Neural progenitor cell (in vitro differentiated cells): ENCODE data around the gene ALDOA. TPM values are rescaled to one million over a fixed set of nuclear protein-coding genes. Genes with fewer than 3 reads are reported as not detected.
A peak's percentile ranks its signal among the peaks of the same experiment; 100 is the strongest.

Experiments used
- DNase-seq: peaks from one replicate; pipeline ENCODE4 v3.0.0-alpha.2; 2016; ENCODE audit warnings: low spot score
- H2AFZ ChIP-seq: fragments of 200-600 bp; sonication (generic); replicated peaks from 2 replicates; pipeline ENCODE4 v1.6.1; 2016; ENCODE audit warnings: antibody characterized with exemption
- H3F3A ChIP-seq: fragments of 200-600 bp; sonication (generic); 2 replicates; pipeline ENCODE4 v1.6.1; 2016; ENCODE audit warnings: antibody characterized with exemption, low read depth
- H3K27ac ChIP-seq: fragments of 200-600 bp; sonication (generic); 2 replicates; pipeline ENCODE4 v1.5.1; 2016; ENCODE audit warnings: mild to moderate bottlenecking
- H3K27me3 ChIP-seq: fragments of 200-600 bp; sonication (generic); 2 replicates; pipeline ENCODE4 v1.6.1; 2016; ENCODE audit warnings: mild to moderate bottlenecking, moderate library complexity
- H3K36me3 ChIP-seq: fragments of 200-600 bp; sonication (generic); 2 replicates; pipeline ENCODE4 v1.5.1; 2016
- H3K4me1 ChIP-seq: fragments of 200-600 bp; sonication (generic); 2 replicates; pipeline ENCODE4 v1.6.1; 2016; ENCODE audit warnings: mixed run types
- H3K4me2 ChIP-seq: fragments of 200-600 bp; sonication (generic); 2 replicates; pipeline ENCODE4 v1.6.1; 2016
- H3K4me3 ChIP-seq: fragments of 200-600 bp; sonication (generic); 2 replicates; pipeline ENCODE4 v1.5.1; 2016
- H3K79me2 ChIP-seq: fragments of 200-600 bp; sonication (generic); 2 replicates; pipeline ENCODE4 v1.6.1; 2016; ENCODE audit warnings: low read depth
- H3K9ac ChIP-seq: fragments of 200-600 bp; sonication (generic); 2 replicates; pipeline ENCODE4 v1.6.1; 2016
- H3K9me3 ChIP-seq: fragments of 200-600 bp; sonication (generic); 2 replicates; pipeline ENCODE4 v1.5.1; 2016; ENCODE audit warnings: low read depth
- H4K20me1 ChIP-seq: fragments of 200-600 bp; sonication (generic); 2 replicates; pipeline ENCODE4 v1.6.1; 2016; ENCODE audit warnings: low read depth
- H3K27ac Mint-ChIP-seq: 3 replicates; pipeline ENCODE4 v1.8.0; 2021; ENCODE audit warnings: mixed read lengths
- H3K27me3 Mint-ChIP-seq: 2 replicates; pipeline ENCODE4 v1.8.0; 2022; ENCODE audit warnings: low read depth, mild to moderate bottlenecking, inconsistent platforms, moderate library complexity, mixed read lengths; ENCODE audit not compliant: insufficient read depth
- H3K36me3 Mint-ChIP-seq: 3 replicates; pipeline ENCODE4 v1.8.0; 2021; ENCODE audit warnings: mixed read lengths
- H3K4me1 Mint-ChIP-seq: 3 replicates; pipeline ENCODE4 v1.8.0; 2021; ENCODE audit warnings: mixed read lengths
- H3K4me3 Mint-ChIP-seq: 3 replicates; pipeline ENCODE4 v1.8.0; 2021; ENCODE audit warnings: mild to moderate bottlenecking, moderate library complexity, mixed read lengths
- H3K9me3 Mint-ChIP-seq: 3 replicates; pipeline ENCODE4 v1.8.0; 2020; ENCODE audit warnings: mixed read lengths
- EZH2 ChIP-seq: fragments of 200-600 bp; sonication (generic); IDR thresholded peaks from 2 replicates; pipeline ENCODE4 v1.6.1; 2017; ENCODE audit warnings: antibody characterized with exemption, mild to moderate bottlenecking, moderate library complexity
- EZH2phosphoT487 ChIP-seq: fragments of 200-600 bp; sonication (generic); IDR thresholded peaks from 2 replicates; pipeline ENCODE4 v1.6.1; 2017; ENCODE audit warnings: antibody characterized with exemption
- total RNA-seq: library from RNA; depleted of rRNA; stranded (reverse); fragments of >200 nt; gene quantifications from 2 replicates; pipeline ENCODE4 v1.2.3, GENCODE V29; 2015; ENCODE audit warnings: low replicate concordance
- TF ChIP-seq, protein P1 (sequence below): fragments of 200-600 bp; sonication (generic); IDR thresholded peaks from 2 replicates; pipeline ENCODE4 v1.5.1; 2017; ENCODE audit warnings: antibody characterized with exemption, mild to moderate bottlenecking

The ALDOA gene
- total RNA-seq, 1 donor from 2014 or later, result 469 TPM

DNA sequence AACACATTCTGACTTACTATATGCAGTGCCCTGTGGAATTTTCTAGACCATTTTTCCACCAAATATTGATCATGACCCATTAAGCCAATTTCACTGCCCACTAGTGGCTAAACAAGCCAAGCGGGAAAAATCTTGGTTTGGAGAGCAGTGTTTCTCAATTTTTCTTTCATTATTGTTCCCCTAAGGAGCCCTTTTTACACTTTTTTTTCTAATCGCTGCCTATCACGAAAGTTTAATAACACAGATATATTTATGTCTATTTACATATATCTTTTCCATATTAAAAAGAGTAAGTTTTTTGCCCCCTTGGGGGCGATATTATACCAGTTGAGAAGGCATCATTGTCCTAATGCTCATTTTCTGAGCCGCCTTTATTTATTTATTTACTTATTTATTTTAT lies 23.7 kb upstream of the ALDOA start:
- TF ChIP-seq, protein P1, sequence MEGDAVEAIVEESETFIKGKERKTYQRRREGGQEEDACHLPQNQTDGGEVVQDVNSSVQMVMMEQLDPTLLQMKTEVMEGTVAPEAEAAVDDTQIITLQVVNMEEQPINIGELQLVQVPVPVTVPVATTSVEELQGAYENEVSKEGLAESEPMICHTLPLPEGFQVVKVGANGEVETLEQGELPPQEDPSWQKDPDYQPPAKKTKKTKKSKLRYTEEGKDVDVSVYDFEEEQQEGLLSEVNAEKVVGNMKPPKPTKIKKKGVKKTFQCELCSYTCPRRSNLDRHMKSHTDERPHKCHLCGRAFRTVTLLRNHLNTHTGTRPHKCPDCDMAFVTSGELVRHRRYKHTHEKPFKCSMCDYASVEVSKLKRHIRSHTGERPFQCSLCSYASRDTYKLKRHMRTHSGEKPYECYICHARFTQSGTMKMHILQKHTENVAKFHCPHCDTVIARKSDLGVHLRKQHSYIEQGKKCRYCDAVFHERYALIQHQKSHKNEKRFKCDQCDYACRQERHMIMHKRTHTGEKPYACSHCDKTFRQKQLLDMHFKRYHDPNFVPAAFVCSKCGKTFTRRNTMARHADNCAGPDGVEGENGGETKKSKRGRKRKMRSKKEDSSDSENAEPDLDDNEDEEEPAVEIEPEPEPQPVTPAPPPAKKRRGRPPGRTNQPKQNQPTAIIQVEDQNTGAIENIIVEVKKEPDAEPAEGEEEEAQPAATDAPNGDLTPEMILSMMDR, result peak; percentile 48
- TF ChIP-seq EZH2phosphoT487, result no peak
- DNase-seq, result no peak
- no peaks in the 10 kb centered on the region for H3K9me3 Mint-ChIP-seq

DNA sequence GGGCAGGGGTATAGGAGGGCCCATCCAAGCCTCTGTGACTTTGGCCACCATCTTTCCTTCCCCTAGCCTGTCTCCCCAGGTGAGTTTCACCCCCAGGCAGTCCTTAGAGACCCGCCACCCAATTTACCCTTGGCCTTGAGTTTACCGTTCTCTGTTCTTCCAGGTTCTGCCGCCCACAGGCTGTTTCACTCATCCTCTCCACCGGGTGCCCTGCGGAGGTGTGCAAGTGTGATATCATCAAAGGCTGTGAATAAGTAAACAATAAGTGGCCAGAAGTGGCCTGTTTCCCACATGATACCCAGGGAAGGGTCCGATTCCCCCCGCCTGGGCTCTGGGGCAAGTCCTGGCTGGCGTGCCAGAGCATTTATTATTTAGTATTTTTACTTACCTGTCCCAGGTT lies 19.4 kb upstream of the ALDOA start:
- Histone ChIP-seq H4K20me1 (no peaks in the 10 kb centered on the region), H3K9ac (no peak overlapping the region), H3K27me3 (peaks cover 7% of the 10 kb centered on the region), H3K79me2 (no peaks in the 10 kb centered on the region), H3K4me1 (peaks cover 12% of the 10 kb centered on the region), H3K9me3 (no peaks in the 10 kb centered on the region), H3F3A (peaks cover 31% of the 10 kb centered on the region), H2AFZ (no peak overlapping the region), H3K36me3 (no peaks in the 10 kb centered on the region), H3K27ac (no peak overlapping the region), H3K4me2 (no peak overlapping the region), H3K4me3 (no peak overlapping the region)
- TF ChIP-seq EZH2phosphoT487, result no peak
- TF ChIP-seq, protein P1, result no peak
- no peak for TF ChIP-seq EZH2
- peaks cover 22% of the 10 kb centered on the region for H3K4me1 Mint-ChIP-seq
- no peaks in the 10 kb centered on the region for H3K9me3 Mint-ChIP-seq
- no peaks in the 10 kb centered on the region for H3K36me3 Mint-ChIP-seq
- DNase-seq, result no peak
- H3K27me3 Mint-ChIP-seq, result peaks cover 19% of the 10 kb centered on the region
- no peak overlapping the region for H3K27ac Mint-ChIP-seq
- no peak overlapping the region for H3K4me3 Mint-ChIP-seq

More for the DNA sequence above, 23.7 kb upstream of the ALDOA start:
- no peaks in the 10 kb centered on the region for H3K9me3 ChIP-seq
- no peaks in the 10 kb centered on the region for H4K20me1 ChIP-seq
- Mint-ChIP-seq H3K4me3 (no peak overlapping the region), H3K36me3 (no peaks in the 10 kb centered on the region), H3K4me1 (no peaks in the 10 kb centered on the region), H3K27ac (no peak overlapping the region), H3K27me3 (peaks cover 10% of the 10 kb centered on the region)
- H3K4me1 ChIP-seq, result no peaks in the 10 kb centered on the region
- no peaks in the 10 kb centered on the region for H3F3A ChIP-seq
- H2AFZ ChIP-seq, result no peak overlapping the region
- H3K79me2 ChIP-seq, result no peaks in the 10 kb centered on the region
- no peak overlapping the region for H3K9ac ChIP-seq
- H3K27ac ChIP-seq, result no peak overlapping the region
- H3K36me3 ChIP-seq, result no peaks in the 10 kb centered on the region
- H3K4me2 ChIP-seq, result no peak overlapping the region
- no peak overlapping the region for H3K4me3 ChIP-seq
- H3K27me3 ChIP-seq, result peaks cover 23% of the 10 kb centered on the region

DNA sequence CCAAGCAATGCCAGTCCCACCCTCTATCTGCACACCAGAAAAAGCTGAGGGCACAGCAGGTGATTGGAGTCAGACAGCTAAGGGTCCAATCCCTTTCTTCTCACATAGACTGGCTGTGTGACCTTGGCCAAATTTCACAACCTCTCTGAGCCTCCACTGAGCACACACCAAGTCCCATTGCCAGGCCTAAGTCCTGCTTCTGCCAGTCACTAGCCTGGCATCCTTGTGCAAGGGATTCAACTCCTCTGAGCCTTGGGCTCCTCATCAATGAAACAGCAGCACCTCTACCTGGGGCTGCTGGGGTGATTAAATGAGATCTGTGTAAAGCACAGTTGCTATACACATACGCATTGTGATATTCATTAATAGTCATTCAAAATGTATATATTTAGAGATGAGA lies 19.0 kb upstream of the ALDOA start:
- Histone ChIP-seq H3K4me3 (no peak overlapping the region), H3K4me1 (peaks cover 12% of the 10 kb centered on the region), H2AFZ (no peak overlapping the region), H3K79me2 (no peaks in the 10 kb centered on the region), H3K9ac (no peak overlapping the region), H3K27me3 (peaks cover 7% of the 10 kb centered on the region), H3K9me3 (no peaks in the 10 kb centered on the region), H3K36me3 (no peaks in the 10 kb centered on the region), H3F3A (peaks cover 34% of the 10 kb centered on the region), H4K20me1 (no peaks in the 10 kb centered on the region), H3K4me2 (no peak overlapping the region), H3K27ac (no peak overlapping the region)
- Mint-ChIP-seq H3K36me3 (no peaks in the 10 kb centered on the region), H3K27ac (no peak overlapping the region), H3K4me1 (peaks cover 24% of the 10 kb centered on the region), H3K27me3 (peaks cover 19% of the 10 kb centered on the region), H3K9me3 (no peaks in the 10 kb centered on the region), H3K4me3 (no peak overlapping the region)
- TF ChIP-seq, protein P1, result no peak
- TF ChIP-seq EZH2phosphoT487 (no peak), EZH2 (no peak)
- no peak for DNase-seq
